GM18873 (cell line): ENCODE data around the gene SCIN.
"Not testable (repeated sequence)": the region's sequence is repeated elsewhere in the genome, so short reads cannot be mapped to it uniquely, and the experiment has no call there.

Source experiments
- ATAC-seq: cut with Tn5 transposase; IDR thresholded peaks from one replicate; pipeline ENCODE4 v1.9.1; 2021; ENCODE audit warnings: mild to moderate bottlenecking, moderate library complexity, moderate number of reproducible peaks; ENCODE audit not compliant: unreplicated experiment, low FRiP score

Gene SCIN

GRCh38 chr7:12570534-12571461 lies at the start of gene SCIN:
TSS of gene SCIN (plus strand) at chr7:12570720. CDS start at chr7:12570787, 67 bp downstream.
- ATAC-seq, result no peak

GRCh38 chr7:12524794-12525386 lies 45.6 kb upstream of the SCIN start:
- ATAC-seq, result no peak

GRCh38 chr7:12526693-12527092 lies 43.8 kb upstream of the SCIN start:
- ATAC-seq, result not testable (repeated sequence)

- ATAC-seq, result not testable (repeated sequence)
Measured at GRCh38 chr7:12527670-12528069, 42.9 kb upstream of the SCIN start.

- no peak for ATAC-seq
Measured at GRCh38 chr7:12529971-12530710, 40.4 kb upstream of the SCIN start.

GRCh38 chr7:12531784-12532183 lies 38.7 kb upstream of the SCIN start:
- no peak for ATAC-seq

GRCh38 chr7:12534046-12534445 lies 36.5 kb upstream of the SCIN start:
- ATAC-seq, result no peak

- ATAC-seq, result no peak
Measured at GRCh38 chr7:12539681-12540080, 30.8 kb upstream of the SCIN start.

GRCh38 chr7:12540850-12541249 lies 29.7 kb upstream of the SCIN start:
- no peak for ATAC-seq

- ATAC-seq, result no peak
Measured at GRCh38 chr7:12543586-12543985, 26.9 kb upstream of the SCIN start.

- ATAC-seq, result no peak
Measured at GRCh38 chr7:12549106-12549505, 21.4 kb upstream of the SCIN start.

- no peak for ATAC-seq
Measured at GRCh38 chr7:12550956-12551355, 19.6 kb upstream of the SCIN start.

- ATAC-seq, result no peak
Measured at GRCh38 chr7:12552876-12553275, 17.6 kb upstream of the SCIN start.

GRCh38 chr7:12553416-12553815 lies 17.1 kb upstream of the SCIN start:
- no peak for ATAC-seq

GRCh38 chr7:12554351-12554750 lies 16.2 kb upstream of the SCIN start:
- ATAC-seq, result no peak

- no peak for ATAC-seq
Measured at GRCh38 chr7:12554872-12555271, 15.6 kb upstream of the SCIN start.

GRCh38 chr7:12555695-12556094 lies 14.8 kb upstream of the SCIN start:
- ATAC-seq, result not testable (repeated sequence)

GRCh38 chr7:12556139-12556792 lies 14.3 kb upstream of the SCIN start:
- not testable (repeated sequence) for ATAC-seq

- no peak for ATAC-seq
Measured at GRCh38 chr7:12557282-12557681, 13.2 kb upstream of the SCIN start.

- ATAC-seq, result no peak
Measured at GRCh38 chr7:12564996-12565764, 5.3 kb upstream of the SCIN start.
